ENCODE results near the gene ACTA2. TPM values are rescaled to one million over a fixed set of nuclear protein-coding genes. Genes with fewer than 3 reads are reported as not detected.

The ACTA2 gene
- total RNA-seq, 1 donor from 2014 or later: 19.0 TPM

DNA sequence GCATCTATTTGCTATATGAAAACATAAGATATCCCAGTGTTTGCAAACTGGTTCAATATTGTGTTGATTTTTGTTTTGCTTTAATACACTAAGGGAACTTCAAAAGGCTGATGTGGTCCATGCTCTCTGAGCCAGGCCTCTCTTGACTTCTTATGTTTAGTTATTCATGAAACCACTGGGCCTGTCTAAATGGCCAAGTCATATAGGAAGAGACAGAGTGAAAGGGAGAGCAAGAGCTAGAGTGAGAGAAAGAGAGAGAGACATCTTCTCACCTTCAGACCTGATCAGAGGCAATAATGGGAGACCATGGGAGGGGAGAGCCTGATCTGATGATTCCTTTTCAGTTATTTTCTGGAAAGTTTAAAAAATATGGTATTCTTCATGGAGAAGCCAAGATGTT, 32.0 kb upstream of the ACTA2 start:
- no peak overlapping the region for H3K4me2 ChIP-seq
- no peaks in the 10 kb centered on the region for H3F3A ChIP-seq (ENCODE audit: low read depth)
- peaks cover 9% of the 10 kb centered on the region for H3K27me3 ChIP-seq
- H3K4me3 Mint-ChIP-seq: no peak overlapping the region
- no peak overlapping the region for H3K27ac ChIP-seq
- no peak overlapping the region for H2AFZ ChIP-seq (replicated peaks)
- H3K4me1 ChIP-seq: peaks cover 11% of the 10 kb centered on the region
- H3K4me3 ChIP-seq: no peak overlapping the region
- no peaks in the 10 kb centered on the region for H3K36me3 ChIP-seq
- H3K79me2 ChIP-seq (ENCODE audit: low read depth): no peaks in the 10 kb centered on the region
- H3K9me3 Mint-ChIP-seq: no peaks in the 10 kb centered on the region
- H3K9me3 ChIP-seq (ENCODE audit: low read depth): no peaks in the 10 kb centered on the region
- no peak for DNase-seq (ENCODE audit: low spot score)
- H3K27ac Mint-ChIP-seq: no peak overlapping the region
- TF ChIP-seq EZH2 (IDR thresholded peaks at IDR 0.05): no peak
- TF ChIP-seq EZH2phosphoT487 (IDR thresholded peaks at IDR 0.05): no peak
- TF ChIP-seq, protein P1, sequence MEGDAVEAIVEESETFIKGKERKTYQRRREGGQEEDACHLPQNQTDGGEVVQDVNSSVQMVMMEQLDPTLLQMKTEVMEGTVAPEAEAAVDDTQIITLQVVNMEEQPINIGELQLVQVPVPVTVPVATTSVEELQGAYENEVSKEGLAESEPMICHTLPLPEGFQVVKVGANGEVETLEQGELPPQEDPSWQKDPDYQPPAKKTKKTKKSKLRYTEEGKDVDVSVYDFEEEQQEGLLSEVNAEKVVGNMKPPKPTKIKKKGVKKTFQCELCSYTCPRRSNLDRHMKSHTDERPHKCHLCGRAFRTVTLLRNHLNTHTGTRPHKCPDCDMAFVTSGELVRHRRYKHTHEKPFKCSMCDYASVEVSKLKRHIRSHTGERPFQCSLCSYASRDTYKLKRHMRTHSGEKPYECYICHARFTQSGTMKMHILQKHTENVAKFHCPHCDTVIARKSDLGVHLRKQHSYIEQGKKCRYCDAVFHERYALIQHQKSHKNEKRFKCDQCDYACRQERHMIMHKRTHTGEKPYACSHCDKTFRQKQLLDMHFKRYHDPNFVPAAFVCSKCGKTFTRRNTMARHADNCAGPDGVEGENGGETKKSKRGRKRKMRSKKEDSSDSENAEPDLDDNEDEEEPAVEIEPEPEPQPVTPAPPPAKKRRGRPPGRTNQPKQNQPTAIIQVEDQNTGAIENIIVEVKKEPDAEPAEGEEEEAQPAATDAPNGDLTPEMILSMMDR (IDR thresholded peaks at IDR 0.05): no peak
- H4K20me1 ChIP-seq (ENCODE audit: low read depth): no peaks in the 10 kb centered on the region
- H3K4me1 Mint-ChIP-seq: no peaks in the 10 kb centered on the region
- H3K9ac ChIP-seq: no peak overlapping the region
- no peaks in the 10 kb centered on the region for H3K36me3 Mint-ChIP-seq
- peaks cover 5% of the 10 kb centered on the region for H3K27me3 Mint-ChIP-seq (ENCODE audit: insufficient read depth, low read depth)

DNA sequence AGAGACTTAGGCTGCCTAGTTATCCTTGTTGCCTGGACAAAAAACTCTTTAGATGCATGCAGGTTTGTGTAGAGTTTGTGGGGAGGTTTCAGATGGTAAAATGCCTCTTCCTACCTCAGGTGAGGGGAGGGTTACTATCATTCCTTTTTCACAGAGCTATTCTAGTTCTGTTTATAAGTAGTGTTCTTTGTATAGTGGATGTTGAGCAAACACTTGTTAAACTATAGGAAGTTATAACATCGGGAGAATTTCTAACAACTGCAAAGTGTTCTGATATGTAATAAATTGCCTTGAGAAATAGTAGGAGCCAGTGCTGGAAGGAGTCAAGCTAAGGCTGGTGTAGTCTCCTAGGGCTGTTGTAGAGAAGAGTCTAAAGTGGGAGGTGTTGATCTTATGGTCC, 31.4 kb upstream of the ACTA2 start:
- Histone ChIP-seq H3K79me2 (ENCODE audit: low read depth) (no peaks in the 10 kb centered on the region), H3K9ac (no peak overlapping the region), H3K36me3 (no peaks in the 10 kb centered on the region), H3F3A (ENCODE audit: low read depth) (no peaks in the 10 kb centered on the region), H2AFZ (replicated peaks) (no peak overlapping the region), H3K4me3 (no peak overlapping the region), H3K4me1 (peaks cover 11% of the 10 kb centered on the region), H3K27ac (no peak overlapping the region), H3K9me3 (ENCODE audit: low read depth) (no peaks in the 10 kb centered on the region), H3K27me3 (peaks cover 3% of the 10 kb centered on the region), H3K4me2 (no peak overlapping the region), H4K20me1 (ENCODE audit: low read depth) (no peaks in the 10 kb centered on the region)
- Mint-ChIP-seq H3K9me3 (no peaks in the 10 kb centered on the region), H3K4me3 (no peak overlapping the region), H3K27me3 (ENCODE audit: insufficient read depth, low read depth) (peaks cover 4% of the 10 kb centered on the region), H3K36me3 (no peaks in the 10 kb centered on the region), H3K27ac (no peak overlapping the region), H3K4me1 (peaks cover 4% of the 10 kb centered on the region)
- DNase-seq (ENCODE audit: low spot score): no peak
- TF ChIP-seq EZH2phosphoT487 (IDR thresholded peaks at IDR 0.05) (no peak), EZH2 (IDR thresholded peaks at IDR 0.05) (no peak)
- TF ChIP-seq, protein P1 (IDR thresholded peaks at IDR 0.05): no peak

DNA sequence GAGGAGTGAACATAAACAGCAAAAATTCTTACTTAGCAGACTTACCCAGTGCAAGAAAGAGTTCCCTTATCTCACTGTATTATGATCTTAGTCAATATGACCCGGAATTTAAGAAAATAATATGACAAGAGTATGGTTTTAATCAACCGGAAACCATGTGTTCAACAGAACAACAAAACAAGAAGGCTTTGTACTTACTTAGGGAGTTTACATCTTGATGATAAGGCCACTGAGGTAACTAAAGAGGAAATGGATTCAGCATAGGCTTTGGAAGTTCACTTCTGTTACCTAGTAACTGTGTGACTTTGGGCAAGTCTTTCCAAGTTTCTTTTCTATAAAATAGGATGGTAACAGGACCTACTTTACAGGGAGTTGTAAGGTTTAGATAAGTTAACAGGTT, 30.6 kb upstream of the ACTA2 start:
- Histone ChIP-seq H3K36me3 (no peaks in the 10 kb centered on the region), H3K27me3 (no peaks in the 10 kb centered on the region), H3K9ac (no peak overlapping the region), H3K4me3 (no peak overlapping the region), H3K9me3 (ENCODE audit: low read depth) (no peaks in the 10 kb centered on the region), H3F3A (ENCODE audit: low read depth) (no peaks in the 10 kb centered on the region), H3K27ac (no peak overlapping the region), H3K4me2 (no peak overlapping the region), H2AFZ (replicated peaks) (no peak overlapping the region), H3K4me1 (peaks cover 11% of the 10 kb centered on the region), H4K20me1 (ENCODE audit: low read depth) (no peaks in the 10 kb centered on the region), H3K79me2 (ENCODE audit: low read depth) (no peaks in the 10 kb centered on the region)
- peaks cover 4% of the 10 kb centered on the region for H3K27me3 Mint-ChIP-seq (ENCODE audit: insufficient read depth, low read depth)
- no peaks in the 10 kb centered on the region for H3K9me3 Mint-ChIP-seq
- DNase-seq (ENCODE audit: low spot score): no peak
- peaks cover 4% of the 10 kb centered on the region for H3K4me1 Mint-ChIP-seq
- H3K4me3 Mint-ChIP-seq: no peak overlapping the region
- TF ChIP-seq, protein P1 (IDR thresholded peaks at IDR 0.05): no peak
- TF ChIP-seq EZH2phosphoT487 (IDR thresholded peaks at IDR 0.05): no peak
- no peak for TF ChIP-seq EZH2 (IDR thresholded peaks at IDR 0.05)
- no peaks in the 10 kb centered on the region for H3K36me3 Mint-ChIP-seq
- H3K27ac Mint-ChIP-seq: no peak overlapping the region
